Neutrophil (primary cell): Measurements from ENCODE around the gene MOG.

Source experiments
- H3K27ac ChIP-seq: fragments of 200-600 bp; sonication (generic); 2 replicates; pipeline ENCODE4 v1.5.1; 2016; ENCODE audit warnings: mild to moderate bottlenecking, moderate library complexity
- H3K27me3 ChIP-seq: fragments of 200-600 bp; sonication (generic); 2 replicates; pipeline ENCODE4 v1.6.0; 2016; ENCODE audit warnings: mild to moderate bottlenecking
- H3K36me3 ChIP-seq: fragments of 200-600 bp; sonication (generic); 2 replicates; pipeline ENCODE4 v1.5.1; 2017
- H3K4me1 ChIP-seq, 2 experiments: fragments of 200-600 bp in 1 of 2; sonication (generic) in 1 of 2; 1 replicate in 1 of 2; 2 replicates in 1 of 2; pipeline versions ENCODE4 v1.5.1 to v1.6.1; 2013 to 2016; ENCODE audit warnings: low read depth in 1 of 2, low read length in 1 of 2, mild to moderate bottlenecking in 1 of 2, moderate library complexity in 1 of 2; ENCODE audit not compliant: control insufficient read depth in 1 of 2, insufficient read depth in 1 of 2
- H3K4me3 ChIP-seq, 2 experiments: fragments of 200-600 bp in 1 of 2; sonication (generic) in 1 of 2; 1 replicate in 1 of 2; 2 replicates in 1 of 2; pipeline ENCODE4 v1.5.1; 2013 to 2016; ENCODE audit warnings: low read depth in 1 of 2, low read length in 1 of 2, mild to moderate bottlenecking in 1 of 2, moderate library complexity in 1 of 2
- H3K9me3 ChIP-seq: fragments of 200-600 bp; sonication (generic); 2 replicates; pipeline ENCODE4 v1.5.1; 2016
- TF ChIP-seq, protein P1 (sequence below): fragments of 200-600 bp; sonication (generic); IDR thresholded peaks from 2 replicates; pipeline ENCODE4 v1.5.1; 2016; ENCODE audit warnings: antibody characterized with exemption

The MOG gene

DNA sequence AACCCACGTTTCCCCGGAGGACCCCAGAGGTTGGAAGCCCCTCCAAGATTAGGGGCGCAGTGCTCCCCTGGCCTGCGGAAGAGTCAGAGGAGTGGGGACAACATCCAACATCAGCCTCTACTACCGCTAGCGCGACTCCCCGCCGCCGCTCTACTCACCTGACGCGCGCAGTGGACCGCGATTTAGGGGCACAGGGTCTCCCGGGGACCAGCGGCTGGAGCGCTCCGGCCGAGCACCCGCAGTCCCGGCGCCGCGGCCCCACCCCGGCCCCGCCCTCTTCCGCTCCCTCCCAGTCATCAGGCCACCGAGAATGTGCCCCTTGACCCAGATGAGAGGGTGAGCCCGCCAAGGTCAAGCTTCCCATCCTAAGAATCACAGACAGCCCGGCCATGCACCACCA is 24.0 kb downstream of the MOG start, which contains the start of gene ZFP57:
ZFP57 (minus strand) TSS at position 249 of the 400 bp plus-strand sequence. CDS start 4,149 bp downstream, outside the sequence.
- Histone ChIP-seq H3K27me3 (peaks cover 24% of the 10 kb centered on the region), H3K9me3 (no peaks in the 10 kb centered on the region), H3K4me1 (no peaks in the 10 kb centered on the region), H3K4me3 (no peak within 1 kb of the TSS), H3K27ac (no peak within 1 kb of the TSS), H3K36me3 (no peaks in the 10 kb centered on the region)
- TF ChIP-seq, protein P1, sequence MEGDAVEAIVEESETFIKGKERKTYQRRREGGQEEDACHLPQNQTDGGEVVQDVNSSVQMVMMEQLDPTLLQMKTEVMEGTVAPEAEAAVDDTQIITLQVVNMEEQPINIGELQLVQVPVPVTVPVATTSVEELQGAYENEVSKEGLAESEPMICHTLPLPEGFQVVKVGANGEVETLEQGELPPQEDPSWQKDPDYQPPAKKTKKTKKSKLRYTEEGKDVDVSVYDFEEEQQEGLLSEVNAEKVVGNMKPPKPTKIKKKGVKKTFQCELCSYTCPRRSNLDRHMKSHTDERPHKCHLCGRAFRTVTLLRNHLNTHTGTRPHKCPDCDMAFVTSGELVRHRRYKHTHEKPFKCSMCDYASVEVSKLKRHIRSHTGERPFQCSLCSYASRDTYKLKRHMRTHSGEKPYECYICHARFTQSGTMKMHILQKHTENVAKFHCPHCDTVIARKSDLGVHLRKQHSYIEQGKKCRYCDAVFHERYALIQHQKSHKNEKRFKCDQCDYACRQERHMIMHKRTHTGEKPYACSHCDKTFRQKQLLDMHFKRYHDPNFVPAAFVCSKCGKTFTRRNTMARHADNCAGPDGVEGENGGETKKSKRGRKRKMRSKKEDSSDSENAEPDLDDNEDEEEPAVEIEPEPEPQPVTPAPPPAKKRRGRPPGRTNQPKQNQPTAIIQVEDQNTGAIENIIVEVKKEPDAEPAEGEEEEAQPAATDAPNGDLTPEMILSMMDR, result no peak

DNA sequence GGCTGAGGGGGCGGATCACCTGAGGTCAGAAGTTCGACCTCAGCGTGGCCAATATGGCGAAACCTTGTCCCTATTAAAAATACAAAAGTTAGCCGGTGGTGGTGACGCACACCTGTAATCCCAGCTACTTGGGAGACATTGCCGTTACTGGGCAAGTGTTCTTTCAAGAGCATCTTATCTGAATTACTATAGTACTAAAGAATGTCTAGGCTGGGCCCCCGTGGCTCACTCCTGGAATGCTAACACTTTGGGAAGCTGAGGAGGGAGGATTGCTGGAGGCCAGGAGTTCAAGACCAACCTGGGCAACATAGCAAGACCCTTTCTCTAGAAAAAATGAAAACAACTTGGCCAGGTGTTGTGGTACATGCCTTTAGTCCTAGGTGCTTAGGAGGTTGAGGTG is 24.9 kb downstream of the MOG start:
- TF ChIP-seq, protein P1, result no peak

DNA sequence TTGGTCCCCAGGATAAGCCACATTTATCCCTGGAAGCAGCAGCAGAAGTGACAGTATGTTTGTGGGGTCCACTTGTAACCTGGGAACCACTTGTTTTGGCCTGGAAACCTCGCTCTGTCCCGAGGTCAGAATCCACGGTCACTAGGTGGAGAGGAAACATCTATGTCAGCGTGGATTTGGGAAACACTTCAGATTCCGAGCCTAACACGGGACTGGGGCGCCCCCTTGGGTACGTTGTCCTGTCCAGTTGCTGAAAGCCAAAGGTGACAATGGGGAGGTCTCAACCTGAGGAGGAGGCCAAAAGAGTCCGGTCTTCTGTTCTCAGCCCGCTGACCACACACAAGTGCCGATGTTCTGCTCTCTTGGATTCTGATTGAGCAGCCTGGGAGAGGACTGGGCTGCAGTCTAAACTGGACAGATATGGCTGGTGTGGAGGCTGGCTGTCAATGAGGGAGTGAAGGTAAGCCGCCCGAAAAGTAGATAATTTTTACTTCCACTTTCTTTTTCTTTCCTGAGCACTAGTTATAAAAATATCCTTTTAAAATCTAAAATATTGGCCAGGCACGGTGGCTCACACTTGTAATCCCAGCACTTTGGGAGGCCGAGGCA is 28.9 kb downstream of the MOG start:
- TF ChIP-seq, protein P1, result no peak
- H3K36me3 ChIP-seq, result no peaks in the 10 kb centered on the region
- H3K4me1 ChIP-seq, result no peaks in the 10 kb centered on the region
- no peaks in the 10 kb centered on the region for H3K9me3 ChIP-seq
- peaks cover 52% of the 10 kb centered on the region for H3K27me3 ChIP-seq
- H3K4me3 ChIP-seq, result no peak overlapping the region
- no peak overlapping the region for H3K27ac ChIP-seq

More for the DNA sequence above, 24.9 kb downstream of the MOG start:
- Histone ChIP-seq H3K4me1 (no peaks in the 10 kb centered on the region), H3K4me3 (no peak overlapping the region), H3K27me3 (peaks cover 33% of the 10 kb centered on the region), H3K36me3 (no peaks in the 10 kb centered on the region), H3K9me3 (no peaks in the 10 kb centered on the region), H3K27ac (no peak overlapping the region)

DNA sequence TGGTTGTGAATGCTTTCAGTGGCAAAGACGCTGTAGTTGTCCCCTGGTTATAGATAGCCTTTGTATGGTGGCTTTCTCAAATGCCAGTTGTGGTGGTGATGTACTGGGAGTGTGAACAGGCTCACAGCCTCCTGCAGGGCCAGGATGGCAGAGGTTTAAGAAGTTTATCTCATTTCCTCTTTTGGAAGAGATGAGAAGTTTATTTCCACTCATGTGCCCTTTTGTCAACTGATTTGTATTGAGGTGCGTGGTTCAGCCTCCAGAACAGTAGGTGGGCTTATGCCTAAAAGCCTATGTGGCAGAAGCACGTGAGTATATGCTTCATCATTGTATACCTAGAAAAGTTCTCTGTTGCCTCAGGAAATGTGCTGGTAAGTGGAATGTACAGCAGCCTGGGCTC is 37.7 kb downstream of the MOG start:
- no peaks in the 10 kb centered on the region for H3K9me3 ChIP-seq
- H3K27me3 ChIP-seq, result peaks cover 23% of the 10 kb centered on the region
- no peak overlapping the region for H3K27ac ChIP-seq
- H3K4me1 ChIP-seq, result no peaks in the 10 kb centered on the region
- no peaks in the 10 kb centered on the region for H3K36me3 ChIP-seq
- H3K4me3 ChIP-seq, result no peak overlapping the region
- TF ChIP-seq, protein P1, result no peak

DNA sequence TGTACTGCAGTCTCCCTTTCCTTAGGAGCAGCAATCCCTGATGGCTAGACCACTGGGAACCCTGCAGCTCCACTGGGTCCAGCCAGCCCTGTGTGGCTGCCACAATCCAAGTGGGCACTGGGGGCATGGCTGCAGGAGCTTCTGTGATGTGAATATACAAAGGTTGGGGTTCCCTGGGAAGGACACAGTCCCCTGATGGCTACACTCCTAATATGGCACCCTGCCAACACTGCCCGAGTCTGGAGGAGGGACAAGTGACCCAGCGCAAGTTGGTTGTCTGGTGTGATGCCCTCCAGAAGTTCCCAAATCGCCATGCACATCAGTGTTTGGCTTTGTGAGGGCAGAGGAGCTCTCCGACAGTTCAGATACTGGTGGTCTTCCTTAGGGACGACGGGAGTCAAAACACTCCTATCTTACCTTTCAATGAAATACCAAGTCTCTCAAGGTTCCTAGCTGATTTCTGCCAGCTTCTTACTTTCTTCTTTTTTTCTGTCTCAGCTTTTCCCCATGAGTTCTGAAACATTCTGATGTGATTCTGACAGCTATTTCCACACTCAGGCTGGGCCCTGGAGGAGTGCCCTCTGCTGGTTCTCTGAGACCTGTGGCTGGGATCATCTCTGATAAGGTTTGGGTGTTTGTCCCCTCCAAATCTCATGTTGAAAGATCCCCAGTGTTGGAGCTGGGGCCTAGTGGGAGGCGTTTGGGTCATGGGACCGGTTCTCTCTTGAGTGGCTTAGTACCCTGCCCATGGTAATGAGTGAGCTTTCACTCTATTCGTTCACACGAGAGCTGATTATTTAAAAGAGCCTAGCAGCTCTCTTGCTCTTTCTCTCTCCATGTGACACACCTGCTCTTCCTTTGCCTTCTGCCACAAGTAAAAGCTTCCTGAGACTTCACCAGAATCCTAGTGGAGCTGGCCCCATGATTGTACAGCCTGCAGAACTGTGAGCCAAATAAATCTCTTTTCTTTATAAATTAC is 39.5 kb downstream of the MOG start:
- Histone ChIP-seq H3K4me1 (no peaks in the 10 kb centered on the region), H3K9me3 (no peaks in the 10 kb centered on the region), H3K4me3 (no peak overlapping the region), H3K36me3 (no peaks in the 10 kb centered on the region), H3K27me3 (peaks cover 39% of the 10 kb centered on the region), H3K27ac (no peak overlapping the region)
- TF ChIP-seq, protein P1, result no peak
